NCI-H460 (cell line): ENCODE data around the gene ABTB2. TPM values are rescaled to one million over a fixed set of nuclear protein-coding genes. Genes with fewer than 3 reads are reported as not detected.

Experiments used
- DNase-seq: peaks from one replicate; pipeline ENCODE4 v3.0.0-alpha.2; 2016; ENCODE audit warnings: low read depth; ENCODE audit errors: extremely low read depth
- total RNA-seq: library from RNA; depleted of rRNA; stranded (reverse); fragments of >200 nt; shearing (Covaris generic); gene quantifications from 2 replicates; pipeline ENCODE4 v1.2.3, GENCODE V29; 2014

Gene ABTB2
- total RNA-seq, 1 experiment from 2014 or later, result 1.3 TPM

- no peak for DNase-seq
Measured at GRCh38 chr11:34157163-34157562, 200.6 kb downstream of the ABTB2 start.

GRCh38 chr11:34155757-34156062 is 202.1 kb downstream of the ABTB2 start:
- DNase-seq, result no peak

GRCh38 chr11:34155057-34155756 is 202.6 kb downstream of the ABTB2 start:
- DNase-seq, result no peak

GRCh38 chr11:34154059-34154875 is 203.5 kb downstream of the ABTB2 start:
- DNase-seq, result no peak

GRCh38 chr11:34151916-34152845 is 205.6 kb downstream of the ABTB2 start:
- DNase-seq, result no peak

DNA sequence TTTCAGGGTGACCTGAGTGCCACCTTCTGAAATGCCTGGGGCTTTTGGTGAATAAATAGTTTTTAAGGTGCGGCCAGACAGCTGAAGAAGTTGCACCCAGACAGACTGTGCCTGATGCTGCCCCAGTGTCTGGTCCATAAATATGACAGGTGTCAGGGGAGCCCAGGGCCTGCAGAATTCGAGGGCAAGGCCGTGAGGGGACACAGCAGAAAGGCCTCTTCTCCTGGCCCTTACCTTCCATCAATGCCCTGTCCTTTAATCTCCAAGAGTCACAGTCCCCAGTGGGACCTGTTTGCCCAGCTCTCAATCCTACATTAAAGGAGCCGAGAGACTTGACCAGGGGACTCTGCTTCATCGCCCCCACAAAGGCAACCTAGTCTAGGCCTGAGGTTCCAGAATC is 206.6 kb downstream of the ABTB2 start:
- no peak for DNase-seq

- DNase-seq, result no peak
Measured at GRCh38 chr11:34150494-34151151, 207.2 kb downstream of the ABTB2 start.

GRCh38 chr11:34149786-34150185 is 208.0 kb downstream of the ABTB2 start:
- DNase-seq, result no peak

DNA sequence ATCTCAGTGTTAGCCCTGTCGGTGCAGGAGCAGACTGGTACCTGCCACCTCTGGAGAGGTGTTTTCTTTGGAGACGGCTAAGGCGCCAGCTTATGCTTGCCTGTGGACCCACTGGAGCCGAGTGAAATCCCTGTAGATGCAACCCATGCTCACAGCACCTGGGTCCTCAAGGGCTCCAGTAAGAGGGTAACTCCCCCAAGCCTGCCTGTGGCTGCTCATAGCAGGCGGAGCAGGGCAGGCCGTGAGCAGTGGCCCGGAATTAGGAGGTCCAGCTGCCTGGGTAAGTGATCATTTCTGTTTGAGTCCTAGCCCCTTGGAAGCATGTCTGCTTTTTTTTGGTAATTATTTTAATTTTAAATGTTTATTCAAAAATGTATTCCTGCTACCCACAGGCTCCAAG is 208.5 kb downstream of the ABTB2 start:
- DNase-seq, result no peak

GRCh38 chr11:34148504-34149165 is 209.2 kb downstream of the ABTB2 start:
- DNase-seq, result no peak

DNA sequence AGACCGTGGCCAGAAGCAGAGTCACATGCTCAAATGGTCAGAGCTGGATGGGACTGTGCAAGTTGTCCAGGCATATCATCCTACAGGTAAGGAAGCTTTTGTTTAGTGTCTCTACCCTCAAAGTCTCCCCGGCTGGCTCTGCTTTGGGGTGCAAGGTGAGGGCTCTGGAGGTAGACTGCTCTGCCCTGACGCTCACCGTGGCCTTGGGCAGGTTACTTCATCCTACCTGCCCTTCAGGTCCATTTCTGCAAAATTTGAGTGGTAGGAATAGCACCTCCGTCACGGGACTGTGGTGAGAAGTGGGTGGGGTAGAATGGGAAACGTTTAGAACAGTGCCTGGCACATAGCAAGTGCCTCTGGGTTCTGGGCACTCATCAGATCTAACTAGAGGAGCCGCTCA is 210.2 kb downstream of the ABTB2 start:
- DNase-seq, result no peak

GRCh38 chr11:34146866-34147265 is 210.9 kb downstream of the ABTB2 start:
- no peak for DNase-seq

DNA sequence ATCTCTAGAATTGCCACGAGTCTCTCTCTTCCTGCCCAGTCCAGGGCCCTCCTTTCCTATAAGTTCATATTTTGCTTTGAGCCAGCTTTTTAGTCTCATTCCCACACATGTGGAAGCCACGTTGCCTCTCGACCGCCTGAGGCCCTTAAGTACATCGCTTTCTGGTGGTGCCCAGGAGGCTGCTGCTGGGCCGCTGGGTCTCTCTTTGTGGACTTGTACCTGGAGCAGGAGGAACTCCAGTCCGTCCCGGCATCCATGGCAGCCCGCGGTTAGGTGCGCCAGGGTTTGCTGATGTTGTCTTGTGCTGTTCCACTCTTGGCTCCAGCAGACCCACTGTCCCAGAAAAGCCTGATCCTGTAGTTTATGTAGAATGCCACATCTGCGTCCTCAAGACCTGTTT is 211.4 kb downstream of the ABTB2 start:
- DNase-seq, result no peak

DNA sequence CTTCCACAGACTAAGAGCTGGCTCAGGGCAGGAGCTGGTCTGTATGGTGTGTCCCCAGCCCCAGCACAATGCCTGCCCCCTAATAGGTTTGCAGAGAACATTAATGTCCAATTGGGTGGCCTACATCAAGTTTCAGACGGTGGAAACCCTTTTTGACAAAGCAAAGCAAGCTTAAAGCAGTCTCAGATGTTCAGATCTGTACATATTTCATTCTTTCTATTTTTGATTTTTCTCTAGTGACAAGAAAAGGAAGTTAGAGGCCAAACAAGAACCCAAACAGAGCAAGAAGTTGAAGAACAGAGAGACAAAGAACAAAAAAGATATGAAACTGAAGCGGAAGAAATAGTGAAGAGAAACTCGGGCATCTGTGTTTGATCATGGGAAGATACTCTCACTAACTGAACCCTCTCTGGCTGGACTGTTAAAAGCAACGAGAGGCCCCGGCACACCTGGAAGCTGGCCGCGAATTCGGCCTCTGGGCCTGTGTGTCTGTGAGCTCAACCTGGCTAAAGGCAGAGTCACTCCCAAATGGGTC is 211.9 kb downstream of the ABTB2 start:
- no peak for DNase-seq

DNA sequence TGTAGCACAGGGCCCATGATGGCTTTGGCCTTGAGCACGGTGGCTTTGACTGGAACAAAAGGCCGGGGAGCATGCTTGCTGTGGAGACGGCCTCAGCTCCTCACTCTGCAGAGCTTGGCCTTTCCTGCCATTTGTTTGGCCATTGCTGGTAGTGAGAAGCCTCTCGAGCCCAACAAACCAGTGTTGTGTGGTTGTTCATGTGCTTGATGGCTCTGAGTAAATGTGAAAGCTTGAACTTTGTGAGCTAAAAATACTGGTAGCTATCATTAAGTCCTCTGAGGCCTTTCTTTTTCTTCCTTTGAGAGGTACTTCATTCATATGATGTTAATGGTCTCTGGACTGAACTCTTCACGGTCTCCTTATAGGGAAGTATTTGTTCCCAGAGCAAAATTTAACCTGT is 212.7 kb downstream of the ABTB2 start:
- no peak for DNase-seq

- DNase-seq, result no peak
Measured at GRCh38 chr11:34143048-34143447, 214.8 kb downstream of the ABTB2 start.

- no peak for DNase-seq
Measured at GRCh38 chr11:34140149-34140548, 217.7 kb downstream of the ABTB2 start.

GRCh38 chr11:34139346-34139745 is 218.5 kb downstream of the ABTB2 start:
- DNase-seq, result no peak

DNA sequence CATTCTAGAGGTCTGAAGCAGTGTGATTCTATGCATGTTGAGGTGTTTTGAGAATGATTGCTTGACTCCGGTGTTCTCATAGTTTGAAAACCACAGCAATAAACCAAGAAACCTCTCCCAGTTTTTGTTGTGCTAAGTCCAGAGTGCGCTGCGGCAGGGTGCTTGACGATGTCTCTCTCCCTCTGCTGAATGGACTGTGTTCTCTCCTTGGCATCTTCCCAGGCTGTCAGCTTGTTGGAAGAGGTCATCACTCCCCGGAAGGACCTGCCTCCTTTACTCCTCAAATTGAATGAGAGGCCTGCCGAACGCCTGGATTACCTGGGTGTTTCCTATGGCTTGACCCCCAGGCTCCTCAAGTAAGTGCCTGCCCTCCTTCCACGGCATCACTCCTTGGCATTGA is 221.4 kb downstream of the ABTB2 start:
- DNase-seq, result no peak

DNA sequence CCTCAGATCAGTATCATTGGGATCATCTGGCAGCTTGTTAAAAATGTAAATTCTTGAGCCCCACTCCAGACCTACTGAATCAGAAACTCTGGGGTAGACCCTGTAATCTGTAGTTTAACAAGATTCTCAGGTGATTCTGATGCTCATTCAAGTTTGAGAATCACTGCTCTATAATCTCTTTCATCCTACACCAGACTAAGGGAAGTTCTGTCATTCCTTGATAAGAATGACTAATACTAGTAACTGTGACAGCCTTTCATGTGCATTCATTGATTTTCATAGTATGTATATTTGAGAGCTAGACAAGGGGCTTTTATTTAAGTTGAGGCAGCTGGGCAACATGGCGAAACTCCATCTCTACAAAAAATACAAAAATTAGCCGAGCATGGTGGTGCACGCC is 222.4 kb downstream of the ABTB2 start:
- no peak for DNase-seq
